WI38 (cell line): ENCODE results near the gene ZBTB8A.

ENCODE experiments used
- H3K4me3 ChIP-seq: 2 replicates; pipeline ENCODE4 v1.5.1; 2011; ENCODE audit warnings: low read depth, mild to moderate bottlenecking, control low read depth, low read length
- TF ChIP-seq, protein P1 (sequence below): IDR thresholded peaks from 2 replicates; pipeline ENCODE4 v1.5.1; 2012; ENCODE audit warnings: low read depth, mild to moderate bottlenecking, control low read depth, low read length

ZBTB8A gene

DNA sequence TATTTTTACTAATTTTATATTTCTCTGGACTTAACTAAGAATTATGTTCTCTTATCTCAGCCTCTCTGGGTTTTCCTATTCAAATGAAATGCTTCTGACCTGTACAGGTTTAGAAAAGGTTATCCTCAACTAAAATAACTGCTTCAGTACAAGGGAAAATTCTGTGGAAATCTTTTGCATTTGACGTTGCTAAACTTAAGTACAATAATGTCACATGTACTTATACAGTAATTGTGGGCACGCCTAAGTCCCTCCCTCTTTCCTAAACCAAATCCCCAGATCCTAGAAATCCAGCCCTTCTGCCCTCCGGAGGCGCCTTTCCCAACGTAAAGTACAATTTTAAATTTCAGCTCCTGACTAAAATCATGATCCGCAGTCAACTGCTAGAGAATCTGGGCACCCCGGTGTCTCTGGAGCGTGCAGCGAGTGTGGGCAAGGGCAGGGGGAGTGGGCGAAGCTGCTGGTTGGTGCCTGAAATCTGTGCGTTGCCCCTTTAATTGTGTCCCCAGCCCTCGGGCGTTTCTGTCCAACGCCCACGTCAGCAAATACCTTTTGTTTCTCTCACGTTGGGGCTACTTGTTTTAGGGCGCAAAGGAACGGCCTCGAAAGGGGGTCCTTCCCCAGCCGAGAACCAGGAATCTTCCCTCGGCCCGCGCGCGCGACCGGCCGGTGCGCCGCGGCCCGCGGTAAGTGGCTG, at the start of gene ZBTB8A:
TSS of gene ZBTB8A (plus strand) at position 541 of the 697 bp plus-strand sequence. CDS start 53,505 bp downstream, outside the sequence.
- TF ChIP-seq, protein P1, sequence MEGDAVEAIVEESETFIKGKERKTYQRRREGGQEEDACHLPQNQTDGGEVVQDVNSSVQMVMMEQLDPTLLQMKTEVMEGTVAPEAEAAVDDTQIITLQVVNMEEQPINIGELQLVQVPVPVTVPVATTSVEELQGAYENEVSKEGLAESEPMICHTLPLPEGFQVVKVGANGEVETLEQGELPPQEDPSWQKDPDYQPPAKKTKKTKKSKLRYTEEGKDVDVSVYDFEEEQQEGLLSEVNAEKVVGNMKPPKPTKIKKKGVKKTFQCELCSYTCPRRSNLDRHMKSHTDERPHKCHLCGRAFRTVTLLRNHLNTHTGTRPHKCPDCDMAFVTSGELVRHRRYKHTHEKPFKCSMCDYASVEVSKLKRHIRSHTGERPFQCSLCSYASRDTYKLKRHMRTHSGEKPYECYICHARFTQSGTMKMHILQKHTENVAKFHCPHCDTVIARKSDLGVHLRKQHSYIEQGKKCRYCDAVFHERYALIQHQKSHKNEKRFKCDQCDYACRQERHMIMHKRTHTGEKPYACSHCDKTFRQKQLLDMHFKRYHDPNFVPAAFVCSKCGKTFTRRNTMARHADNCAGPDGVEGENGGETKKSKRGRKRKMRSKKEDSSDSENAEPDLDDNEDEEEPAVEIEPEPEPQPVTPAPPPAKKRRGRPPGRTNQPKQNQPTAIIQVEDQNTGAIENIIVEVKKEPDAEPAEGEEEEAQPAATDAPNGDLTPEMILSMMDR = no peak
- H3K4me3 ChIP-seq = peak within 1 kb of the TSS; percentile 71

DNA sequence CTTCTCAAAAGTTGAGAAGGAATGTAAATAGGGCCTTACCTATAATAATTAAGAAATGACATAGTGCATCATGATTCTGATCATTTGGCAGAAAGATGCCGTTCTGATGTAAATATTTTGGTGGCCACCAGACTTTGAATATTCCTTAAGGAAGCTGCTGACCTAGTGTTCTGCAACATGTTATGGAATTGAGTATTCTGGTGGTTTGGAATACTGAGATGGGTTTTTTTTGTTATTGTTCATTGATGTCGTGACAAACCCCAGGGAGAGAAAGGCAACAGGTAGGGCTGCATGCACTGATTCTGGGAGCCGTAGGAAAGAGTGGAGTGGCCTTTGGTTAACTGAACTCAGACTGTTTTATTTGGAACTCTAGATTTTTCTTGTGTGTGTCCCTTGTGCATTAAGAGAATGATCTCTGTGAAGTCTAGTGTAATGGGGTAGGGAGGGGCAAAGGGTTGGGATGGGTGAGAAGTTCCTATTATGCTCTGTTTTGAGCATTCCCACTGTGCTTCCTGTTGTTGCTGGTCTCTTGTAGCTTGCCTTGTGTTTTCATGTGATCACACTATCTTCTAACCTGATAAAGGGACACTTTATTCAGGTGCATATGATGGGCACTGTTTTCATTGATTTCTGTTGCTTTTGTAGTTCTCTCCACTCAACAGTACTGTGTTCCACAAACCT, 49.3 kb upstream of the ZBTB8A start:
- TF ChIP-seq, protein P1 = no peak
- no peak overlapping the region for H3K4me3 ChIP-seq

DNA sequence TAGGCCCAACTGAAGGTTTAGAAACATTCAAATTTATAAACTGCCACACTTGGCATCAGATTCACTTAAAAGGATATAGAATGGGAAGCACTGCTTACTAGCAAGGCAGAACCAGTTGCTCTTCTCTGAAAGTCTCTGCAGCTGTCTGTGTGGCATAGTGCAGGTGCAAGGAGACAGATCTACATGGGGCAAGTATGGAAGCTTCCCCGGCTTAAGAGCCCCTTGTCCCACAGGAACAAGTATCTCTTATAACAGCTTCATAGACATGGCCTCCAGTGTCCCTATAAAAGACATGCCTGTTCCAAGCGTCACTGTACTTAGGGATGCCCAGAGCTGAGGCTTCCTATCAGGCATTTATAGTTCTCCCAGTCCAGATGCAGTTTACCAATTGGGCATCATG, 47.8 kb upstream of the ZBTB8A start:
- TF ChIP-seq, protein P1 = no peak
- H3K4me3 ChIP-seq = no peak overlapping the region

DNA sequence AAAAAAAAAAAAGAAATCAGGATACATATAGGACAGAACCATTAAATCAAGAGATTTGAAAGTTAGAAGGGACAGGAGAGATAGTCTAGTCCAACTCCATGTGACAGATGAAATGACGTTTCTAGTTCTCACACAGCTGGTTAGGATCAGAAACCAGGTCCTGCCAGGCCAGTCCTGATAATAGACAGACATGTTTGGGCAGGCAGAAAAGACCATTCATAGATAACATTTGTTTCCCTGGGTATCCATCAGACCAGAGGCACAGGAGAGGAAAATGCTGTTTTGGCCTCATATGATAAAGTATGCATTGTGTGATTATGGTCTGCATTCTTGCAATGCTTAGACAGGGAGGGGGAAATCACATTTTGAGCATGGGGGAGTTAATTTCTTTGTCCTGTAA, 45.0 kb upstream of the ZBTB8A start:
- TF ChIP-seq, protein P1 = no peak

DNA sequence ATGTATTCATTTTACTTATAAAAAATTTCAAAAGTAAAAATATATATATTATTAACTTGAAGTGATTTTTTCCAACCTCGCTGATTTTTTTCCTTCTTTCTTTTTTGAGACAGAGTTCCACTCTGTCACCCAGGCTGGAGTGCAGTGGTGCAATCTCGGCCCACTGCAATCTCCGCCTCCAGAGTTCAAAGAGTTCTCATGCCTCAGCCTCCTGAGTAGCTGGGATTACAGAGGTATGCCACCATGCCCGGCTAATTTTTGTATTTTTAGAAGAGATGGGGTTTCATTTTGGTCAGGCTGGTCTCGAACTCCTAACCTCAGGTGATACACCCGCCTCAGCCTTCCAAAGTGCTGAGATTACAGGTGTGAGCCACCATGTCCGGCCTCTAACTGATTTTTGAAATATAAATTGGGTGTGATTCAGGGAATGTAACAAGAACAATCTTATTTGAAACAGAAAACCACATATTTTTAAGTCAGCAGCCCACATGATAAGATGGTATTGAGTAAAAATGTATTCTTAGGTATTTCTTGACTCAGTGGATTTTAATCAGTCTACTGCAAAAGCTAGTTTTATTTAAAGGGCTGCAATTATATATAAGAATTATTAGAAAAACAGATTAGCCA, 44.4 kb upstream of the ZBTB8A start:
- H3K4me3 ChIP-seq = no peak overlapping the region
- TF ChIP-seq, protein P1 = no peak

More for the DNA sequence above, 45.0 kb upstream of the ZBTB8A start:
- no peak overlapping the region for H3K4me3 ChIP-seq

DNA sequence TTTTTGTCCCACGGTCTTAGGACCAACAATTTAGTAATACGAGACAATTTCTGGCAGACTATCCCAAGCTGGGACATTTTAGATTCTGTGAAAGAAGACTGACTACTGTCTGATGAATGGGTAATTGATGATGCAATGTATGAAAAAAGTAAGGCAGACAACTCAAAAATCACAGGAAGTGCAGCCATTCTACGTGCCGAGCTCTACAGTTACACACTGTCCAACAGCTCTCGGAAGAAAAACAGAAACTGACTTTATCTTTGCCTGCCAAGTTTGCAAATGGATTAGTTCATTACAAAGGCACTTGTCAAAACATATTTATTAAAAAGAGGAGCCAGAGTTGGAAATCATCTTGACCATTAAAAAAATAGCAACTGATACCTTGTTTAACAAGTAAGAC, 43.1 kb upstream of the ZBTB8A start:
- no peak overlapping the region for H3K4me3 ChIP-seq
- TF ChIP-seq, protein P1 = no peak

DNA sequence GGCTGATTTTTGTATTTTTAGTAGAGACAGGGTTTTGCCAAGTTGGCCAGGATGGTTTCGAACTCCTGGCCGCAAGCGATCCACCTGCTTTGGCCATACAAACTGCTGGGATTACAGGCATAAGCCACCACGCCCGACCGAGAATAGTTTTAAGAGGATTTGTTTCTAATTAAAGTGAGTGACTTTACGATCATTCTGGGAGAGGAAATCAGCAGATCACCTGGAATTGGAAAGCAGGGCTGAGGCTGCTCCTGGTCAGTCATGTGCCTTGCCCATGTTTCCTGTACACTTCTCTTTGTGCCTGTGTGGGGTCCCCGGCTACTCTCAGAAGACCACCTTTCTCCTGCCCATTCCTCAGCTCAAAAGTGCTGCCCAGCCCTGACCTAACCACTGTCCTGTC, 40.5 kb upstream of the ZBTB8A start:
- TF ChIP-seq, protein P1 = no peak

More for the DNA sequence above, 40.5 kb upstream of the ZBTB8A start:
- H3K4me3 ChIP-seq = no peak overlapping the region
